ENCODE results near the gene CMKLR1.

GRCh38 chr12:108241986-108242703 lies 97.0 kb downstream of the CMKLR1 start:
- no peak for TF ChIP-seq GATA2 (IDR thresholded peaks at IDR 0.05; ENCODE audit: low read depth, low read length)
- TF ChIP-seq GATA3 (IDR thresholded peaks at IDR 0.05; ENCODE audit: low read depth, low read length): no peak
